LNCAP (cell line): Measurements from ENCODE around the gene SCEL.

ENCODE experiments used
- CTCF ChIP-seq: fragments of 450-650 bp; IDR thresholded peaks from 2 replicates; pipeline ENCODE4 v1.5.1; 2017; ENCODE audit warnings: mild to moderate bottlenecking

SCEL gene

GRCh38 chr13:77637588-77637987 lies 102.1 kb downstream of the SCEL start:
- no peak for TF ChIP-seq CTCF

- no peak for TF ChIP-seq CTCF
These were observed 114.9 kb downstream of the SCEL start for GRCh38 chr13:77650409-77650808.

- no peak for TF ChIP-seq CTCF
These were observed 117.8 kb downstream of the SCEL start for GRCh38 chr13:77653301-77653700.

- TF ChIP-seq CTCF, result no peak
These were observed 125.3 kb downstream of the SCEL start for GRCh38 chr13:77660841-77661250.

- TF ChIP-seq CTCF, result no peak
These were observed 139.3 kb downstream of the SCEL start for GRCh38 chr13:77674852-77675251.

GRCh38 chr13:77678691-77679235 lies 143.3 kb downstream of the SCEL start:
- no peak for TF ChIP-seq CTCF

GRCh38 chr13:77687799-77688198 lies 152.3 kb downstream of the SCEL start:
- TF ChIP-seq CTCF, result no peak

GRCh38 chr13:77691871-77692270 lies 156.4 kb downstream of the SCEL start:
- TF ChIP-seq CTCF, result no peak
